H1 (cell line): ENCODE measurements around the gene TRIP11. TPM values are rescaled to one million over a fixed set of nuclear protein-coding genes. Genes with fewer than 3 reads are reported as not detected.

Source experiments
- CTCF ChIA-PET: fragments of 300-600 bp; sonication (Branson Sonifier 250); formaldehyde crosslinking; loops from one replicate; lab custom pipeline; 2021; ENCODE audit not compliant: partially characterized antibody; lab: Charles Lee
- POLR2A ChIA-PET: fragments of 300-600 bp; sonication (Branson Sonifier 250); formaldehyde crosslinking; loops from one replicate; lab custom pipeline; 2021; ENCODE audit warnings: inconsistent platforms; ENCODE audit not compliant: partially characterized antibody; lab: Charles Lee
- DNase-seq, 2 experiments: peaks; one replicate each; pipeline versions ENCODE4 v3.0.0 to v3.0.0-alpha.2; 2010 to 2022; ENCODE audit warnings: low spot score in 2 of 2, low read depth in 1 of 2, mixed read lengths in 1 of 2
- FAIRE-seq: peaks from 2 replicates; lab custom pipeline; 2011; peaks lifted over from hg19 to GRCh38; lab: Jason Lieb, UNC
- H2AFZ ChIP-seq: 2 replicates; pipeline ENCODE4 v1.8.1; 2012; ENCODE audit warnings: low read length, inconsistent platforms
- H2AK5ac ChIP-seq: 2 replicates; pipeline ENCODE4 v1.6.1; 2013; ENCODE audit warnings: low read depth, low read length
- H2BK120ac ChIP-seq: replicated peaks from 2 replicates; pipeline ENCODE3; 2013; ENCODE audit warnings: low read depth, low read length, inconsistent platforms
- H2BK12ac ChIP-seq: 2 replicates; pipeline ENCODE4 v1.6.1; 2013; ENCODE audit warnings: low read depth, low read length
- H2BK15ac ChIP-seq: 2 replicates; pipeline ENCODE4 v1.6.1; 2013; ENCODE audit warnings: low read length
- H2BK20ac ChIP-seq: 2 replicates; pipeline ENCODE4 v1.6.1; 2013; ENCODE audit warnings: low read length
- H2BK5ac ChIP-seq: 2 replicates; pipeline ENCODE4 v1.6.1; 2013; ENCODE audit warnings: low read depth, low read length
- H3K14ac ChIP-seq: 2 replicates; pipeline ENCODE4 v1.6.1; 2013; ENCODE audit warnings: inconsistent platforms; ENCODE audit not compliant: insufficient read length
- H3K18ac ChIP-seq: 2 replicates; pipeline ENCODE4 v1.6.1; 2013; ENCODE audit warnings: low read length; ENCODE audit errors: extremely low read depth
- H3K23ac ChIP-seq: 2 replicates; pipeline ENCODE4 v1.6.1; 2013; ENCODE audit warnings: inconsistent platforms; ENCODE audit not compliant: insufficient read length
- H3K23me2 ChIP-seq: 2 replicates; pipeline ENCODE4 v1.6.1; 2013; ENCODE audit warnings: low read depth, low read length
- H3K27ac ChIP-seq: 2 replicates; pipeline ENCODE4 v1.6.1; 2011; ENCODE audit warnings: low read depth, low read length, inconsistent platforms
- H3K27me3 ChIP-seq, 4 experiments: replicated peaks in 1 of 4; 1 replicate in 1 of 4; 2 replicates in 3 of 4; pipeline versions ENCODE4 v1.6.1 to v1.8.1; 2011 to 2013; ENCODE audit warnings: low read length in 3 of 4, mild to moderate bottlenecking in 3 of 4, inconsistent platforms in 2 of 4, mixed read lengths in 2 of 4, moderate library complexity in 1 of 4; ENCODE audit not compliant: control insufficient read depth in 3 of 4, insufficient read depth in 3 of 4; ENCODE audit errors: extremely low read depth in 1 of 4
- H3K36me3 ChIP-seq, 4 experiments: 2 replicates each; pipeline versions ENCODE4 v1.6.1 to v1.8.1; 2011 to 2013; ENCODE audit warnings: mild to moderate bottlenecking in 4 of 4, low read length in 3 of 4, moderate library complexity in 2 of 4, control low read depth in 1 of 4, inconsistent platforms in 1 of 4; ENCODE audit not compliant: insufficient read depth in 4 of 4, control insufficient read depth in 2 of 4
- H3K4ac ChIP-seq: replicated peaks from 2 replicates; pipeline ENCODE3; 2013; ENCODE audit warnings: low read length, low read depth, mixed read lengths, inconsistent platforms; ENCODE audit not compliant: insufficient read length
- H3K4me1 ChIP-seq, 4 experiments: replicated peaks in 1 of 4; 1 replicate in 1 of 4; 2 replicates in 3 of 4; pipeline versions ENCODE4 v1.6.1 to v1.8.1; 2011 to 2013; ENCODE audit warnings: low read length in 3 of 4, inconsistent platforms in 2 of 4, mixed read lengths in 1 of 4; ENCODE audit not compliant: insufficient read depth in 4 of 4, control insufficient read depth in 3 of 4
- H3K4me2 ChIP-seq, 2 experiments: 2 replicates each; pipeline versions ENCODE4 v1.6.1 to v1.8.1; 2011 to 2013; ENCODE audit warnings: low read depth in 2 of 2, low read length in 2 of 2, control low read depth in 1 of 2, inconsistent platforms in 1 of 2, mild to moderate bottlenecking in 1 of 2; ENCODE audit not compliant: insufficient read depth in 1 of 2
- H3K4me3 ChIP-seq, 4 experiments: fragments of 200-600, 300-600 bp in 1 of 4; sonication (generic), shearing (Covaris generic), sonication (Bioruptor Twin) in 1 of 4; 2 replicates each; pipeline versions ENCODE4 v1.5.1 to v1.8.1; 2011 to 2016; ENCODE audit warnings: low read length in 4 of 4, low read depth in 3 of 4, control low read depth in 2 of 4, inconsistent platforms in 2 of 4, mild to moderate bottlenecking in 2 of 4, mixed read lengths in 1 of 4, moderate library complexity in 1 of 4; ENCODE audit not compliant: insufficient read depth in 2 of 4; ENCODE audit errors: extremely low read depth in 1 of 4
- H3K56ac ChIP-seq: replicated peaks from 2 replicates; pipeline ENCODE3; 2013; ENCODE audit warnings: low read depth, mild to moderate bottlenecking, mixed read lengths, low read length, inconsistent platforms; ENCODE audit not compliant: insufficient read length
- H3K79me1 ChIP-seq: 2 replicates; pipeline ENCODE4 v1.6.1; 2013; ENCODE audit warnings: low read depth, low read length, control low read depth
- H3K79me2 ChIP-seq, 2 experiments: 2 replicates each; pipeline versions ENCODE4 v1.6.1 to v1.8.1; 2012 to 2013; ENCODE audit warnings: low read length in 2 of 2, mild to moderate bottlenecking in 2 of 2, inconsistent platforms in 1 of 2; ENCODE audit not compliant: insufficient read depth in 2 of 2, control insufficient read depth in 1 of 2
- H3K9ac ChIP-seq, 4 experiments: replicated peaks in 1 of 4; 1 replicate in 1 of 4; 2 replicates in 3 of 4; pipeline versions ENCODE4 v1.6.1 to v1.8.1; 2011 to 2013; ENCODE audit warnings: low read depth in 3 of 4, low read length in 3 of 4, control low read depth in 2 of 4, mild to moderate bottlenecking in 2 of 4, moderate library complexity in 2 of 4, inconsistent platforms in 1 of 4; ENCODE audit errors: extremely low read depth in 1 of 4
- H3K9me3 ChIP-seq, 2 experiments: 2 replicates each; pipeline versions ENCODE4 v1.6.1 to v1.8.1; 2012 to 2013; ENCODE audit warnings: mild to moderate bottlenecking in 2 of 2, moderate library complexity in 2 of 2, control low read depth in 1 of 2, inconsistent platforms in 1 of 2, low read depth in 1 of 2, low read length in 1 of 2, mixed read lengths in 1 of 2; ENCODE audit not compliant: insufficient read depth in 2 of 2
- H4K20me1 ChIP-seq, 2 experiments: replicated peaks in 1 of 2; 2 replicates each; pipeline versions ENCODE3 to v1.8.1; 2011 to 2013; ENCODE audit warnings: inconsistent platforms in 2 of 2, low read length in 2 of 2, mild to moderate bottlenecking in 1 of 2; ENCODE audit not compliant: insufficient read depth in 2 of 2, control insufficient read depth in 1 of 2
- H4K5ac ChIP-seq: 2 replicates; pipeline ENCODE4 v1.6.1; 2013; ENCODE audit warnings: low read length, low read depth, mixed read lengths, inconsistent platforms; ENCODE audit not compliant: insufficient read length
- H4K8ac ChIP-seq: 2 replicates; pipeline ENCODE4 v1.8.0; 2013; ENCODE audit warnings: mild to moderate bottlenecking, moderate library complexity, low read length, inconsistent platforms; ENCODE audit not compliant: insufficient read depth; ENCODE audit errors: extremely low read depth
- H4K91ac ChIP-seq: replicated peaks from 2 replicates; pipeline ENCODE3; 2013; ENCODE audit warnings: low read length, mixed read lengths, inconsistent platforms; ENCODE audit not compliant: insufficient read length
- EP300 ChIP-seq, 2 experiments: IDR thresholded peaks; 1 replicate in 1 of 2; 2 replicates in 1 of 2; pipeline ENCODE4 v1.6.1; 2011 to 2012; ENCODE audit warnings: low read depth in 2 of 2, low read length in 2 of 2, mild to moderate bottlenecking in 2 of 2, borderline replicate concordance in 1 of 2, inconsistent platforms in 1 of 2, moderate library complexity in 1 of 2
- WGBS, 2 experiments: shearing (Covaris generic) in 1 of 2; methylation state at CpG; one replicate each; pipeline versions ENCODE4 v1.1.6 to v1.1.7; 2013 to 2015; ENCODE audit warnings: low lambda C conversion rate in 2 of 2, mixed read lengths in 2 of 2, inconsistent platforms in 1 of 2, low coverage in 1 of 2, missing lambda C conversion rate in 1 of 2; ENCODE audit not compliant: insufficient replicate concordance in 2 of 2, insufficient coverage in 1 of 2, insufficient read length in 1 of 2; ENCODE audit errors: extremely low coverage in 1 of 2, missing lambda C conversion rate in 1 of 2; 5-methylcytosine and 5-hydroxymethylcytosine counted together
- polyA plus RNA-seq, 7 experiments: library from polyadenylated mRNA; depleted of rRNA in 3 of 7; stranded (reverse) in 5 of 7; unstranded in 2 of 7; fragments of >200 nt in 5 of 7; fragments of 200-250 nt in 2 of 7; gene quantifications; 1 replicate in 5 of 7; 2 replicates in 1 of 7; 4 replicates in 1 of 7; pipeline versions ENCODE4 v1.2.1 to v1.2.3, GENCODE V29; 2011 to 2013; ENCODE audit warnings: missing spikeins in 2 of 7, mixed read lengths in 2 of 7
- total RNA-seq: library from RNA; stranded (reverse); fragmentation: NEBNext Ultra II Directional; extraction: Animal tissue kit (Norgen Biotek cat#: 25700); gene quantifications from 2 replicates; pipeline ENCODE4 v1.2.1, GENCODE V29; 2021

TRIP11 gene
- total and polyA plus RNA-seq, 2 of the 8 experiments (the other 6 are each of a cell fraction or from before 2014, with no cell fraction given): 3.3 to 30.4 TPM

- Histone ChIP-seq H4K91ac (no peak overlapping the region), H2AFZ (no peak overlapping the region), H4K20me1 (no peaks in the 10 kb centered on the region), H3K27me3 (peaks cover 0 to 1% (median 0%) of the 10 kb centered on the region in 4 experiments; a peak in 1 of 7 replicates), H4K8ac (no peak overlapping the region), H3K18ac (no peak overlapping the region), H2BK12ac (no peak overlapping the region), H2AK5ac (no peak overlapping the region), H3K9me3 (no peaks in the 10 kb centered on the region), H3K4me1 (no peaks in the 10 kb centered on the region), H4K5ac (no peak overlapping the region), H3K79me2 (no peaks in the 10 kb centered on the region), H3K23me2 (no peaks in the 10 kb centered on the region), H3K4me3 (no peak overlapping the region), H2BK120ac (no peak overlapping the region), H3K56ac (no peak overlapping the region), H2BK5ac (no peak overlapping the region), H3K4ac (no peak overlapping the region), H2BK20ac (no peak overlapping the region), H3K79me1 (no peaks in the 10 kb centered on the region), H3K4me2 (no peak overlapping the region), H3K36me3 (peaks cover 0 to 20% (median 8%) of the 10 kb centered on the region in 4 experiments; a peak in 5 of 8 replicates), H3K9ac (no peak overlapping the region), H3K14ac (no peak overlapping the region), H3K27ac (no peak overlapping the region), H3K23ac (no peak overlapping the region), H2BK15ac (no peak overlapping the region)
- CTCF ChIA-PET: interaction anchor here (1.0 kb wide), 1 partner anchor 11 kb away, joined by 3 read pairs; no protein-coding TSS in a partner anchor
- DNase-seq (no peak), FAIRE-seq (no peak)
- WGBS, 2 experiments: 72% methylated on average over 4 of the region's 4 CpGs; no CpG with 5 or more reads in 1 of the 2 experiments
- POLR2A ChIA-PET: no interaction called here
- no peak for TF ChIP-seq EP300 (IDR thresholded peaks at IDR 0.05; ENCODE audit: borderline replicate concordance in 1 of 2, low read depth in 2 of 2, low read length in 2 of 2)
Observed at GRCh38 chr14:91983588-91983987, 56.3 kb downstream of the TRIP11 start.
